Measurements from ENCODE around the gene C5orf52. TPM values are rescaled to one million over a fixed set of nuclear protein-coding genes. Genes with fewer than 3 reads are reported as not detected.
"Not testable (repeated sequence)": the region's sequence is repeated elsewhere in the genome, so short reads cannot be mapped to it uniquely, and the experiment has no call there.

The C5orf52 gene
- total and polyA plus RNA-seq, 7 donors = not detected

DNA sequence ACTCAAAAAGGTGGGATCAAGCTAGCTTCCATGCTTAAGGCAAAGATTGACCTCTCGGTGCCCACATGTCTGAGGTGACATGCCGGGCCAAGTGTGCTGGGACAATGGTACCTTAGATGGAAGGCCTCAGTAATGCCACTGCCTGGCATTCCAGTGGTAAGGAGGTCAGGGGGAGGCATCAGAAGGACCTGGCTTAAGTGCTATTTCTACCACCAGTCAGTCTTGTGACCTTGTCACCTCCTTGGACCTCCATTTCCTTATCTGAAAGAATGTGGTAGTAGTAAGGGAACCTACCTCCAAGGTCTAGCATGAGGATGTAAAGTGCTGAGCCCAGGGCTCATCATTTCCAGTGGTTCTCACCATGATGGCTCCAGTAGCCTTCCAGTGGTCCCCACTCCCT lies 8.9 kb downstream of the C5orf52 start:
- H3K27me3 ChIP-seq (ENCODE audit: insufficient read depth in 3 of 3, low read length in 2 of 3) = no peaks in the 10 kb centered on the region
- DNase-seq (no peak), ATAC-seq (no peak)
- H3K36me3 ChIP-seq (ENCODE audit: insufficient read depth in 1 of 2, low read depth in 1 of 2) = no peaks in the 10 kb centered on the region
- intact Hi-C loops (cut with DNase I) = no loop called here
- no peaks in the 10 kb centered on the region for H3K9me3 ChIP-seq
- TF ChIP-seq, protein P1, sequence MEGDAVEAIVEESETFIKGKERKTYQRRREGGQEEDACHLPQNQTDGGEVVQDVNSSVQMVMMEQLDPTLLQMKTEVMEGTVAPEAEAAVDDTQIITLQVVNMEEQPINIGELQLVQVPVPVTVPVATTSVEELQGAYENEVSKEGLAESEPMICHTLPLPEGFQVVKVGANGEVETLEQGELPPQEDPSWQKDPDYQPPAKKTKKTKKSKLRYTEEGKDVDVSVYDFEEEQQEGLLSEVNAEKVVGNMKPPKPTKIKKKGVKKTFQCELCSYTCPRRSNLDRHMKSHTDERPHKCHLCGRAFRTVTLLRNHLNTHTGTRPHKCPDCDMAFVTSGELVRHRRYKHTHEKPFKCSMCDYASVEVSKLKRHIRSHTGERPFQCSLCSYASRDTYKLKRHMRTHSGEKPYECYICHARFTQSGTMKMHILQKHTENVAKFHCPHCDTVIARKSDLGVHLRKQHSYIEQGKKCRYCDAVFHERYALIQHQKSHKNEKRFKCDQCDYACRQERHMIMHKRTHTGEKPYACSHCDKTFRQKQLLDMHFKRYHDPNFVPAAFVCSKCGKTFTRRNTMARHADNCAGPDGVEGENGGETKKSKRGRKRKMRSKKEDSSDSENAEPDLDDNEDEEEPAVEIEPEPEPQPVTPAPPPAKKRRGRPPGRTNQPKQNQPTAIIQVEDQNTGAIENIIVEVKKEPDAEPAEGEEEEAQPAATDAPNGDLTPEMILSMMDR (IDR thresholded peaks at IDR 0.05) = no peak
- H3K4me1 ChIP-seq = no peaks in the 10 kb centered on the region
- no peak overlapping the region for H3K4me3 ChIP-seq
- no peak overlapping the region for H3K27ac ChIP-seq
- WGBS, 3 donors = 93 to 98% (median 98%) methylated on average over 2 of the region's 2 CpGs

GRCh38 chr5:157681048-157681447 lies 9.7 kb downstream of the C5orf52 start:
- intact Hi-C loops (cut with DNase I) = no loop called here
- DNase-seq = no peak
- no peaks in the 10 kb centered on the region for H3K9me3 ChIP-seq
- H3K36me3 ChIP-seq (ENCODE audit: insufficient read depth in 1 of 2, low read depth in 1 of 2) = no peaks in the 10 kb centered on the region
- TF ChIP-seq, protein P1 (IDR thresholded peaks at IDR 0.05) = no peak
- no peak for ATAC-seq
- H3K4me3 ChIP-seq = no peak overlapping the region
- H3K27me3 ChIP-seq (ENCODE audit: insufficient read depth in 3 of 3, low read length in 2 of 3) = no peaks in the 10 kb centered on the region
- no peaks in the 10 kb centered on the region for H3K4me1 ChIP-seq
- no peak overlapping the region for H3K27ac ChIP-seq
- 52 to 62% (median 54%) methylated on average over 4 of the region's 4 CpGs for WGBS, 3 donors

- Histone ChIP-seq H3K27me3 (ENCODE audit: insufficient read depth in 3 of 3, low read length in 2 of 3) (no peaks in the 10 kb centered on the region), H3K36me3 (ENCODE audit: insufficient read depth in 1 of 2, low read depth in 1 of 2) (no peaks in the 10 kb centered on the region), H3K4me3 (no peak overlapping the region), H3K27ac (no peak overlapping the region), H3K4me1 (no peaks in the 10 kb centered on the region), H3K9me3 (no peaks in the 10 kb centered on the region)
- 65 to 72% (median 66%) methylated on average over 3 of the region's 3 CpGs for WGBS, 3 donors
- intact Hi-C loops (cut with DNase I) = no loop called here
- ATAC-seq (no peak), DNase-seq (no peak)
- TF ChIP-seq, protein P1 (IDR thresholded peaks at IDR 0.05) = no peak
Measured at GRCh38 chr5:157682257-157682656, 10.9 kb downstream of the C5orf52 start.

- H3K4me1 ChIP-seq; H3K36me3 ChIP-seq (ENCODE audit: insufficient read depth in 1 of 2, low read depth in 1 of 2); H3K27me3 ChIP-seq (ENCODE audit: insufficient read depth in 3 of 3, low read length in 2 of 3); ATAC-seq; H3K4me3 ChIP-seq; intact Hi-C loops (cut with DNase I); DNase-seq; H3K27ac ChIP-seq; H3K9me3 ChIP-seq: not testable (repeated sequence)
- WGBS, 3 donors = 78 to 88% (median 81%) methylated on average over 14 of the region's 14 CpGs
Measured at GRCh38 chr5:157686276-157687197, 15.2 kb downstream of the C5orf52 start.

DNA sequence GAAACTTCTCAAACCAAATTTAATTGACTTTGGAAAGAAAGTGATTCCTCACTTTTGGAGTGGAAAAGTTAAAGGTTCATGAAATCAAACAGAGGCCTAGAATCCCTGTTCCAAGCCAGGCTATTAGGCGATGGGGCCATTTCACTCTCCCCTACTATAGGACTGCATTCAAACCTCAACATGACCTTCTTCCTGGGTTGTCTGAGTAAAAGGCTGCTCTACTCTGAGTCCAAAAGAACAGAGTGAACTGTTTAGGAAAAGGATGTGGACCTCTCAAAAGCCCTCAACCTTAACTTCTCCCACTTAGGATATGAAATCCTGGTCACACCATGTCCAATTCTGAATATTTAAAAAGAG lies 15.8 kb downstream of the C5orf52 start:
- no peaks in the 10 kb centered on the region for H3K36me3 ChIP-seq (ENCODE audit: insufficient read depth in 1 of 2, low read depth in 1 of 2)
- H3K27ac ChIP-seq = no peak overlapping the region
- no peak overlapping the region for H3K4me3 ChIP-seq
- no peaks in the 10 kb centered on the region for H3K4me1 ChIP-seq
- TF ChIP-seq, protein P1 (IDR thresholded peaks at IDR 0.05) = no peak
- no peaks in the 10 kb centered on the region for H3K27me3 ChIP-seq (ENCODE audit: insufficient read depth in 3 of 3, low read length in 2 of 3)
- no peak for ATAC-seq
- intact Hi-C loops (cut with DNase I) = no loop called here
- no peak for DNase-seq
- WGBS, 3 donors = 92 to 97% (median 97%) methylated on average over 1 of the region's 1 CpG
- H3K9me3 ChIP-seq = no peaks in the 10 kb centered on the region

Data from psoas muscle (tissue), 8 donors.